Activated CD4-positive, CD25-positive, alpha-beta regulatory T cell treated with anti-CD3 and anti-CD28 coated beads, Interleukin-2, amount 50 U/mL, for 16 hours (primary cell): ENCODE measurements around the gene RPS19BP1.

ENCODE experiments used
- DNase-seq: peaks from one replicate; pipeline ENCODE4 v3.0.0-alpha.2; 2020; ENCODE audit warnings: low read depth, low spot score

Gene RPS19BP1

DNA sequence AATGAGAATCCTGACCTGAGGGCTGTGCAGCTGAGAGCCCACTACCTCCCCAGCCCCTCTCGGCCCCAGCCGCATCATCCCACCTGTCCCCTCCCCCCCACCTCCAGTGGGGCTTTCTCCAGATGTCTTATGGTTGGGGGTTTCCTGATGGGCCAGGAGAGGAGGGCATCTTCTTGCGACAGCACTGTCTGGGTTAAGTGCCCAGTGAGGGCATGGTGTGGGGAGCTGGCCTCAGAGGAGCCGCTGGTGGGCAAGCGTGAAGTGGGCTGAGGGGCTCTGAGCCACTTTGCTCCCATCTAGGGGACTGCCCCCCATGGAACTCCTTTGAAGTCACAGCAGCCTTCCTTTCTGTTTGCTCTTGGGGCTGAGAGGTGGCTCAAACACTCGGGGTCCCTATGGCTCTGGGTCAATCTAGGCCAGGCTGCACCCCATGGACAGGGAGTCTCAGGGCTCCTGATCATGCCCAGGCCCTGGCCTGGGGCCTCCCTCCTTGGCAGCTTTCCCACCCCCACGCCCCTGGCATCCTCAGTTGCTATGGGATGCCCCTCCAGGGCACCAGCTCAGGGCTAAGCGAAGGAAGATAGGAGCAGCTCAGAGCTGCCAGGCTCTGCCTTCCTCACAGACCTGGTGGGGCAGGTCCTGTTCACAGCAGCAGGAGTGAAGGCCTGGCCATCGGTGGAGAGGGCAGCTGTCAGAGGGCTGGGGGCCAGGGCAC lies 41.4 kb downstream of the RPS19BP1 start:
- no peak for DNase-seq

DNA sequence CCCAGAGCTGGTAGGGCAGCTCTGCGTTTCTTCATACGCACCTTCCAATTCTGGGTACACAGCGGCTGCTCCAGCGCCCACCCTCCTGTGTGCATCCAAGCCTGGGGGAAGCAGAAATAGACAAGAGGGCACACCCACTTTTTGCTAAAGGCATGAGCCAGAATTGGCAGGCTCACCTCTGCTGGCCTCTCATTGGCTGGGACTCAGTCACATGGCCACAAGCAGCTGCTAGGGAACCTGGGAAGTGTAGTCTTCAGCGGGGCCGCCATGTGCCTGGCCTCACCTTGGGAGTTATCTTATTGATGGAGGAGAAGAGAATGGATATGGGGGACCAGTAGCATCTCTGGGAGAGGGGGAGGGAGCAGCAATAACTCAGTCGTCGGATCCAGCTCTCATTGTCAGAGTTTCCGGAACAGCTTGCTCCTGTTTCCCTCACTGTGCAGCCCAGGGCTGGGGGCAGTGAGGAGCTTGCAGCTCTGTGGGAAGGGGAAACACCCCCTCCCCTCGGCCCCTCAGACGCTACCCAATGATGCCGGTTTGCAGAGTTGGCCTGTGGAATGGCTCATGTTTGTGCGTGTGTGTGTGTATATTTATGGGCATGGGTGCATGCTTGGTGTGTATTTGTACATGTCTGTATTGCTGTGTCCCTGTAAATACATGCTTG lies 42.3 kb downstream of the RPS19BP1 start:
- DNase-seq: peak; percentile 64

DNA sequence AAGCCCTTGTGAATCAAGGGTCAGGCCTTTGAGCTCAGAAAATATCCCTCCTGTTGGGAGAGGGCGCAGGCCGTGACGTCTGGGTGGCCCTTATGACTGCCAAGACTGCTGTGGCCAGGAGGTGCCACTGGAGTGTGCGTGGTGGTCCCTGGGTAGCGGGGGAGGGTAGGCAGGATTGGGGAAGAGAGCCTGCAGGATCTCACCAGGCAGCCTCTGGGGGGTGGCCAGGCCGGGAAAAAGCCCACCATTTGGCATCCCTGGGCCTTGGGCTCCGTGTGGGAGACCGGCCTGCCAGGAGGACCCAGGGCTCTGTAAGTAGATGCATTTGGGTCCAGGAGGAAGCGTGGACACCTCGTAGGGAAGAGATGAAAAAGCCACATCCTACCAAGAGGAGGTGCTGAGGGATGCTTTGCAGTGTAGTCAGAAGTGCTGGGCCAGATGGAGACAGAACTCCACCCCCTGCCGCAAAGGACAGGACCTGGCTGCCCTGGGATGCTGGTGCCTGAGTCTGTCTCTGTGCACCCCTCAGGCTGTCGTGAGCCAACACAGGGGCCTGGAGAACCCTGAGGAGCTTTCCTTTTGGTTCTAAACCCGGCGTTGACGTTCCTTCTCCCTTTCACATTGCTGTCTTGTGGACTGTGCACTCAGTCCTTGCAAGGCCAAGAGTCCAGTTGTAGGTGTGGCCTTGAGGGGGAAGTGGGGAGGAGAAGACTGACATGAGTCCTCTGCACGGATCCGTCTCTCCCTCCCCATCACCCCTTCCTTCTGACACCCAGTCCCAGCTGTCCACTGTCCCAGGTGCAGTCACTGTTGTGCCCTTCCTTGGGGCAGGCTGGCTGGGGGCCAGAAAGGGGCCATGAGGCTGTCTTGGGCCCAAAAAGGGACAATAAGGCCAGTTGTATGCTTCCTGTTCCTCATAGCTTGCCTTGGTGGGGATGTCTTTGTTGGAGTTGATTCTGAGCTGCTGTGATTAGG lies 43.2 kb downstream of the RPS19BP1 start:
- no peak for DNase-seq

DNA sequence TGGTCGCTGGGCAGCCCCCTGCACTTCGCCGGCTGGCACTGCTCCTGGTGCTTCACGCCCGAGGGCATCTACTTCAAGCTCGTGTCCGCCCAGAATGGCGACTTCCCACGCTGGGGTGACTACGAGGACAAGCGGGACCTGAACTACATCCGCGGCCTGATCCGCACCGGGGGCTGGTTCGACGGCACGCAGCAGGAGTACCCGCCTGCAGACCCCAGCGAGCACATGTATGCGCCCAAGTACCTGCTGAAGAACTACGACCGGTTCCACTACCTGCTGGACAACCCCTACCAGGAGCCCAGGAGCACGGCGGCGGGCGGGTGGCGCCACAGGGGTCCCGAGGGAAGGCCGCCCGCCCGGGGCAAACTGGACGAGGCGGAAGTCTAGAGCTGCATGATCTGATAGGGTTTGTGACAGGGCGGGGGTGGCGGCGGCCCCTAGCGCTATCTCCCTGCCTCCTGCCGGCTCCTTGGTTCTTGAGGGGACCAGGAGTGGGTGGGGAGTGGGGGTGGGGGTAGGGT lies 43.9 kb downstream of the RPS19BP1 start:
- no peak for DNase-seq

DNA sequence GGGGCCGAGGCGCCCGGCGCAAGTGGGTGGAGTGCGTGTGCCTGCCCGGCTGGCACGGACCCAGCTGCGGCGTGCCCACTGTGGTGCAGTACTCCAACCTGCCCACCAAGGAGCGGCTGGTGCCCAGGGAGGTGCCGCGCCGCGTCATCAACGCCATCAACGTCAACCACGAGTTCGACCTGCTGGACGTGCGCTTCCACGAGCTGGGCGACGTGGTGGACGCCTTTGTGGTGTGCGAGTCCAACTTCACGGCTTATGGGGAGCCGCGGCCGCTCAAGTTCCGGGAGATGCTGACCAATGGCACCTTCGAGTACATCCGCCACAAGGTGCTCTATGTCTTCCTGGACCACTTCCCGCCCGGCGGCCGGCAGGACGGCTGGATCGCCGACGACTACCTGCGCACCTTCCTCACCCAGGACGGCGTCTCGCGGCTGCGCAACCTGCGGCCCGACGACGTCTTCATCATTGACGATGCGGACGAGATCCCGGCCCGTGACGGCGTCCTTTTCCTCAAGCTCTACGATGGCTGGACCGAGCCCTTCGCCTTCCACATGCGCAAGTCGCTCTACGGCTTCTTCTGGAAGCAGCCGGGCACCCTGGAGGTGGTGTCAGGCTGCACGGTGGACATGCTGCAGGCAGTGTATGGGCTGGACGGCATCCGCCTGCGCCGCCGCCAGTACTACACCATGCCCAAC lies 44.6 kb downstream of the RPS19BP1 start:
- DNase-seq: no peak

DNA sequence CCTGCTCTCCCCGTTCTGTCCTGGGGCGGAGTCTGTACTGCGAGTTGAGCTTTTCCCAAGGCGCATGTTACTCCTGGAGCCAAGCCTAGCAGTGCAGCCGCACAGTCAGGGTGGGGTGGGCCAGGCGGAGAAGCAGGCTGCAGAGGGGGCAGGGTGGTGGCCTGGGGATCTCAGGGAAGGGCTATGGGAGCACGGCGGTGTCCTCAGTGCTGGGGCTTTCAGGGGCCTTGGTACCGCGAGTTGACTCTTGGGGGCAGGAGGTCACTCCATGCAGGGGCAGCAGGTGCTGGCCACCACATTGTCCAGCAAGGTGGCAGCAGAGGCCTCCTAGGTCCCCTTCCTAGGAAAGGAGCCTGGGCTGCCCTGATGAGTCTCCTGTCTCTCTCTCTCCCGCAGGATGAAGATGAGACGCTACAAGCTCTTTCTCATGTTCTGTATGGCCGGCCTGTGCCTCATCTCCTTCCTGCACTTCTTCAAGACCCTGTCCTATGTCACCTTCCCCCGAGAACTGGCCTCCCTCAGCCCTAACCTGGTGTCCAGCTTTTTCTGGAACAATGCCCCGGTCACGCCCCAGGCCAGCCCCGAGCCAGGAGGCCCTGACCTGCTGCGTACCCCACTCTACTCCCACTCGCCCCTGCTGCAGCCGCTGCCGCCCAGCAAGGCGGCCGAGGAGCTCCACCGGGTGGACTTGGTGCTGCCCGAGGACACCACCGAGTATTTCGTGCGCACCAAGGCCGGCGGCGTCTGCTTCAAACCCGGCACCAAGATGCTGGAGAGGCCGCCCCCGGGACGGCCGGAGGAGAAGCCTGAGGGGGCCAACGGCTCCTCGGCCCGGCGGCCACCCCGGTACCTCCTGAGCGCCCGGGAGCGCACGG lies 45.4 kb downstream of the RPS19BP1 start:
- DNase-seq: no peak

DNA sequence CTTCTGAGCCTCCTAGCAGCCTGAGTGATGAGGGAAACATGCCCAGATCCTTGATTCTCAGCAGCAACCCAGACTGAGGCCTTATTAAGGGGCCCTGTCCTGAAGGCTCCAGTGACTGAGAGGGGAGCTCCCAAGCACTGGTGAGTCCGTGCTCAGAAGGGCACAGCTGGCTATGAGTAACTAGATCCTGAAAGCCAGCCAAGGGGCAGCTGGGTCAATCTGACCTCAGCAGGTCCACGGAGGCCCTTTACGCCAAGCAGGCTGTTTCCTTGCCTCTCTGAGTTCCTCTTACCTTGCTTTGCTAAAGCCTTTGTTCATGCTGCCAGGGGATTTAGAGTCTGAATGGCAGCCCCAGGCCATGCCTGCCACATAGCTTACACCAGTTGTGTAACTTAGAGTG lies 49.8 kb downstream of the RPS19BP1 start:
- DNase-seq: no peak

DNA sequence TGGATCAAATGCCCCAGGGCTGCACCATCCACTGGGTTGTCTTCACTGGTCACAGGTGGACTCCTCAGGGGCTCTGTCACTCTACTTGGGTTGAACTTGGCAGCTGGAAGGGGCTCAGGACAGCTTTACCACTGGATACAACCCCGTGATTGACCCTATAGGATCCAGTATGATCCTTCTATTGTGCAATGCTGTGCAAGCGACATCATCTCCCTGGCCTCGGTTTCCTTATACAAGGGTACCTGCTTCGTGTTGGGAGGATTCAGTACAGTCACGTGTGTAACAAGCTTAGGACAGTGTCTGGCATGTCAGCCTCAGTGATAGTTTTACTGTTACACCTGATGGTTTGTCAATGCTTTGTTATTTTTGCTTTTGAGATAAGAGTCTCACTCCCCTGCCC lies 51.0 kb downstream of the RPS19BP1 start:
- no peak for DNase-seq

DNA sequence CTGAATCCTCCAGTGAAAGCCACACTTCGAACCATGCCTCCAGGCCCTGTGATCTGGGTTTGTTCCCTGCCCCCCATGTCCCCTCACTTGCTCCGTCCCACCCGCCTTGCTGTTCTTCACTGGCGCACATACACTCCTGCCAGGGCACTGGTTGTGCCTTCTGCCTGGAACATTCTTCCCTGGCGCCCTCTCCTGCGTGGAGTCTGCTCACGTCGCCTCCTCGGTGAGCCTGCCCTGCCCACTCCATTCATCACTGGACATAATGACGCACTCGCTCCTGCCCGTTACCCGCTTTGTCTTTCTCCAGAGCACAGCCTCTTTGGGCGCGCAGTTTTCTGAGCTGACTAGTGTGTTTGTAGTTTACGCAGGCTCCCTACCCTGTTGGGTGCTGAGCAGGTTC lies 51.5 kb downstream of the RPS19BP1 start:
- DNase-seq: no peak

DNA sequence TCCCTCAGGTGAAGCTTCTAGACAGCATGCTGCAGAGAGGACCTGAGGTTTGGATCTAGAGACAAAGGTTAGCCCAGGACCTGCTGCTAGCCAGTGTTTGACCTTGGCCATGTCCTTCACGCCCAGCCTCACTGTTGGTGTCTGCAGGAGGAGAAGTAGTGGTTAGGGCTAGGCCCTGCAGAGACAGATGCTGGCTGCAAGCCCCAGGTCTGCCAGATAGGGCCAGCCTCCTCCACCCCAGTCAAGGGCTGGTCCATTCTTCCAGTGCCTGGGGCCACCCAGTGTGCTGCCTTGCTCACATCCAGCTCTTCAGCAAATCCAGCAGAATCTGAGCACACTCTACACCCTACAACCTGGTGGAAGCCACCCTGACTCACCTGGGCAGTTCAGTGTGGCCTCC lies 52.0 kb downstream of the RPS19BP1 start:
- DNase-seq: no peak

DNA sequence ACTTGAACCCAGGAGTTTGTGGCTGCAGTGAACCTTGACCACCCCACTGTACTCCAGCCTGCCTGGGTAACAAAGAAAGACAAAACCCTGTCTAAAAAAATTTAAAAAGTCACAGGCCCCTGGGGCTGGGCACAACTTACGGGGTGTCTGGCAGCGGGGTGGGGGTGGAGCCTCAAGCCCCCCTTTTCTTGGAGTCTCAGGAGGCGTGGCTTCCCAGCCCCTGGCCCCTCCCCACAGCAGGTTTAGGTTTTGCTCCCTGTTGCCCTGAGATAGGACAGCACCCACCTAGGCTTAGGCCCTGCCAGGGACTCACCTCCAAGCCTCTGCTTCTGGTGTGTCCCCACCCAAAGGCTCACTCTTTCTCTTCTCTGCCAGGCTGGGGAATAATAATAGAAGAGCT lies 53.3 kb downstream of the RPS19BP1 start:
- no peak for DNase-seq
